GM12878 (cell line): Measurements from ENCODE around the gene INKA1. TPM values are rescaled to one million over a fixed set of nuclear protein-coding genes. Genes with fewer than 3 reads are reported as not detected.

ENCODE experiments used
- EED ChIP-seq: sonication (generic); IDR thresholded peaks from 2 replicates; pipeline ENCODE4 v1.6.1; 2016; ENCODE audit warnings: antibody characterized with exemption, low read depth
- EGR1 ChIP-seq, 2 experiments: IDR thresholded peaks; 1 replicate in 1 of 2; 2 replicates in 1 of 2; pipeline ENCODE4 v1.6.1; 2011 to 2012; ENCODE audit warnings: low read depth in 2 of 2, low read length in 2 of 2, borderline replicate concordance in 1 of 2, mild to moderate bottlenecking in 1 of 2, moderate library complexity in 1 of 2
- ESRRA ChIP-seq: IDR thresholded peaks from 2 replicates; pipeline ENCODE4 v1.6.1; 2012; ENCODE audit warnings: mild to moderate bottlenecking, low read length, improper control_type of control experiment
- IKZF1 ChIP-seq: fragments of 450-650 bp; conservative IDR thresholded peaks from 2 replicates; pipeline ENCODE4 v1.6.1; 2017; ENCODE audit warnings: antibody characterized with exemption, mild to moderate bottlenecking
- IRF4 ChIP-seq: IDR thresholded peaks from 2 replicates; pipeline ENCODE4 v1.6.1; 2011; ENCODE audit warnings: low read depth, low read length
- MEF2B ChIP-seq: fragments of 450-650 bp; IDR thresholded peaks from 2 replicates; pipeline ENCODE4 v1.6.1; 2018; ENCODE audit warnings: mild to moderate bottlenecking, moderate library complexity; ENCODE audit not compliant: partially characterized antibody, poor library complexity, severe bottlenecking
- MLLT1 ChIP-seq: fragments of 450-650 bp; IDR thresholded peaks from 2 replicates; pipeline ENCODE4 v1.6.1; 2016; ENCODE audit warnings: mild to moderate bottlenecking
- NR2C1 ChIP-seq: fragments of 450-650 bp; IDR thresholded peaks from 2 replicates; pipeline ENCODE4 v1.6.1; 2017; ENCODE audit warnings: antibody characterized with exemption, mild to moderate bottlenecking, moderate library complexity
- POLR2AphosphoS2 ChIP-seq: IDR thresholded peaks from 2 replicates; pipeline ENCODE4 v1.6.1; 2011; ENCODE audit warnings: low read depth, mild to moderate bottlenecking, low read length, improper control_type of control experiment, moderate library complexity
- RAD51 ChIP-seq: fragments of 450-650 bp; IDR thresholded peaks from 2 replicates; pipeline ENCODE4 v1.6.1; 2016; ENCODE audit warnings: moderate library complexity, mild to moderate bottlenecking, inconsistent platforms
- RCOR1 ChIP-seq: conservative IDR thresholded peaks from 2 replicates; pipeline ENCODE4 v1.6.1; 2012; ENCODE audit warnings: low read depth, low read length, improper control_type of control experiment
- SMAD5 ChIP-seq: IDR thresholded peaks from 2 replicates; pipeline ENCODE4 v1.6.1; 2016; ENCODE audit warnings: antibody characterized with exemption, low read depth
- TAF1 ChIP-seq: IDR thresholded peaks from 2 replicates; pipeline ENCODE4 v1.6.1; 2011; ENCODE audit warnings: mild to moderate bottlenecking, low read depth, low read length, borderline replicate concordance
- YBX1 ChIP-seq: fragments of 450-650 bp; IDR thresholded peaks from 2 replicates; pipeline ENCODE4 v1.6.1; 2016; ENCODE audit warnings: antibody characterized with exemption
- polyA plus RNA-seq, 11 experiments: library from polyadenylated mRNA; depleted of rRNA in 4 of 11; unstranded in 6 of 11; stranded (reverse) in 5 of 11; fragments of >200 nt; fragmentation: Nextera tagmentation in 4 of 11; fragmentation: Illumina TruSeq in 1 of 11; extraction: Ambion mirVana in 4 of 11; extraction: Trizol in 1 of 11; gene quantifications; 1 replicate in 1 of 11; 2 replicates in 10 of 11; pipeline versions ENCODE4 v1.2.1 to v1.2.3, GENCODE V29; 2011 to 2016; ENCODE audit warnings: inconsistent platforms in 2 of 11, missing spikeins in 2 of 11, low read depth in 1 of 11
- total RNA-seq, 4 experiments: library from RNA; depleted of rRNA in 3 of 4; stranded (reverse); fragments of >200 nt in 3 of 4; fragmentation: Illumina TruSeq in 1 of 4; extraction: Trizol in 1 of 4; gene quantifications; 2 replicates each; pipeline versions ENCODE4 v1.2.1 to v1.2.3, GENCODE V29; 2013 to 2021
- TF ChIP-seq, protein P1 (sequence below): IDR thresholded peaks from 2 replicates; pipeline ENCODE4 v1.6.1; 2011; ENCODE audit warnings: borderline replicate concordance, low read depth, mild to moderate bottlenecking, moderate library complexity, mixed read lengths, low read length; ENCODE audit not compliant: insufficient read depth; ENCODE audit errors: extremely low read length
- TF ChIP-seq, protein P2 (sequence below): IDR thresholded peaks from 2 replicates; pipeline ENCODE4 v1.6.1; 2012; ENCODE audit warnings: low read depth, low read length, improper control_type of control experiment

The INKA1 gene
- total and polyA plus RNA-seq, 10 of the 15 experiments (the other 5 are each of a cell fraction or from before 2014, with no cell fraction given): 0.32 to 10.5 (median 4.9) TPM

- TF ChIP-seq NR2C1: no peak
- peak; percentile 14; the same call in 1 of the 2 replicates for TF ChIP-seq POLR2AphosphoS2
- peak; percentile 37; the same call in 1 of the 2 replicates for TF ChIP-seq TAF1
- peak; percentile 66 for TF ChIP-seq EED
- TF ChIP-seq, protein P1, sequence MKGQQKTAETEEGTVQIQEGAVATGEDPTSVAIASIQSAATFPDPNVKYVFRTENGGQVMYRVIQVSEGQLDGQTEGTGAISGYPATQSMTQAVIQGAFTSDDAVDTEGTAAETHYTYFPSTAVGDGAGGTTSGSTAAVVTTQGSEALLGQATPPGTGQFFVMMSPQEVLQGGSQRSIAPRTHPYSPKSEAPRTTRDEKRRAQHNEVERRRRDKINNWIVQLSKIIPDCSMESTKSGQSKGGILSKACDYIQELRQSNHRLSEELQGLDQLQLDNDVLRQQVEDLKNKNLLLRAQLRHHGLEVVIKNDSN: peak; percentile 59
- peak; percentile 36; the same call in 1 of the 2 replicates for TF ChIP-seq IKZF1
- no peak for TF ChIP-seq IRF4
- TF ChIP-seq SMAD5: peak; percentile 53; the same call in 1 of the 2 replicates
- TF ChIP-seq, protein P2, sequence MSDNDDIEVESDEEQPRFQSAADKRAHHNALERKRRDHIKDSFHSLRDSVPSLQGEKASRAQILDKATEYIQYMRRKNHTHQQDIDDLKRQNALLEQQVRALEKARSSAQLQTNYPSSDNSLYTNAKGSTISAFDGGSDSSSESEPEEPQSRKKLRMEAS: peak; percentile 14; the same call in 1 of the 2 replicates
- TF ChIP-seq MLLT1: peak; percentile 24; the same call in 1 of the 2 replicates
- TF ChIP-seq EGR1 (IDR thresholded peaks at IDR 0.05; ENCODE audit: borderline replicate concordance in 1 of 2, low read depth in 2 of 2, low read length in 2 of 2): peak in 1 of 2 experiments; percentile 79; a peak in 1 of 3 replicates
- TF ChIP-seq RCOR1: no peak
- peak; percentile 40; the same call in 1 of the 2 replicates for TF ChIP-seq RAD51
- no peak for TF ChIP-seq MEF2B
- no peak for TF ChIP-seq ESRRA
- TF ChIP-seq YBX1: no peak
Measured at GRCh38 chr3:49805897-49806701, 3.0 kb downstream of the INKA1 start (continued).
